Measurements from ENCODE around the gene SOX6.
A peak's percentile ranks its signal among the peaks of the same experiment; 100 is the strongest.

The SOX6 gene

GRCh38 chr11:16041207-16041606 lies 315.1 kb downstream of the SOX6 start:
- DNase-seq (ENCODE audit: insufficient read length, low spot score) (no peak), FAIRE-seq (no peak)
- peak; percentile 9 for TF ChIP-seq CTCF (IDR thresholded peaks at IDR 0.05; ENCODE audit: insufficient read depth, missing control alignments)

- no peak for FAIRE-seq
- no peak for DNase-seq (ENCODE audit: insufficient read length, low spot score)
- TF ChIP-seq CTCF (IDR thresholded peaks at IDR 0.05; ENCODE audit: insufficient read depth, missing control alignments) = no peak
Measured at GRCh38 chr11:16040151-16040550, 316.2 kb downstream of the SOX6 start.

DNA sequence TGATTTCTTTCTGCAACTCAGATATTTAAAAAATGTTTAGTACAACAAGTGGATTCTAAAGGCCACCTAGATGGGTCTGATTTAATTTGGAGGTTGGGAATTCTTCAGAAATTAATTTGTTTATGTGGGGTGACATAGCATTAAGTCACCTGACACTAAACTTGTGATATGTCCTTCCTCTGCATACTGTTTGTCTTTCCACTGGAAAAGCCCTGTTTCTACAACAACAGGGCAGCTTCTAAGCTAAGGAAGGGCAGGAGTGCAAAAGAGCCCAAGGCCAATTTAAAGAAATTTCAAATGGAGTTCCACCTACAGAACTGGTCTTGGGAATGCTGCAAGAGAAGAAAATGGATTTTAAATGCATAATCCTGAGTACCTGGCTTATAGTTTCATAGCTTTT lies 319.2 kb downstream of the SOX6 start:
- DNase-seq (ENCODE audit: insufficient read length, low spot score) = no peak
- no peak for FAIRE-seq
- TF ChIP-seq CTCF (IDR thresholded peaks at IDR 0.05; ENCODE audit: insufficient read depth, missing control alignments) = no peak

GRCh38 chr11:16036218-16036617 lies 320.1 kb downstream of the SOX6 start:
- FAIRE-seq (no peak), DNase-seq (ENCODE audit: insufficient read length, low spot score) (no peak)
- no peak for TF ChIP-seq CTCF (IDR thresholded peaks at IDR 0.05; ENCODE audit: insufficient read depth, missing control alignments)

- no peak for FAIRE-seq
- no peak for DNase-seq (ENCODE audit: insufficient read length, low spot score)
- no peak for TF ChIP-seq CTCF (IDR thresholded peaks at IDR 0.05; ENCODE audit: insufficient read depth, missing control alignments)
Measured at GRCh38 chr11:16034074-16034473, 322.3 kb downstream of the SOX6 start.

- FAIRE-seq (no peak), DNase-seq (ENCODE audit: insufficient read length, low spot score) (no peak)
- TF ChIP-seq CTCF (IDR thresholded peaks at IDR 0.05; ENCODE audit: insufficient read depth, missing control alignments) = no peak
Measured at GRCh38 chr11:16032974-16033373, 323.4 kb downstream of the SOX6 start.

DNA sequence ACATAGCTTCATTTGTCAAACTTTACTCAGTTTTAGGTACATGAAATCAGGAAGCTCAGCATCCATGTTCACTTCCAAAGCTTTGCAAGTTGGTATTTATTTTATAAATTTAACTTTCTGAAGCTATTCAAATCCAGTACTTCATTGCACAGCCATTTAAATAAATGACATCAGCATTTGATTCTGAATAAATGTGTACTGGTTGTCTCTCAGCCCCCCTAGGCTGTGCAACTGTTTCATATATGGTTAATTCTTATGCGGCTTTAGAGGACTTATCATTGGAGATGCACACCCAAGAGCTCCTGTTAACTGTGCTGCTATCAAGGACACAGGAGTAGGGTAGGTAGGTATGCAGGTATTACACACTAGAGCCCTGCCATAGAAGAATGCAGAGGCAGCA lies 325.1 kb downstream of the SOX6 start:
- no peak for FAIRE-seq
- TF ChIP-seq CTCF (IDR thresholded peaks at IDR 0.05; ENCODE audit: insufficient read depth, missing control alignments) = no peak

More for the DNA sequence above, 325.1 kb downstream of the SOX6 start:
- DNase-seq (ENCODE audit: insufficient read length, low spot score) = no peak
